Tibial nerve (tissue), 4 donors: ENCODE measurements around the gene POLR1C. TPM values are rescaled to one million over a fixed set of nuclear protein-coding genes. Genes with fewer than 3 reads are reported as not detected.

Source experiments
- DNase-seq, 2 donors: peaks; one replicate each; pipeline ENCODE4 v3.0.0-alpha.2; 2019; ENCODE audit warnings: low spot score in 2 of 2
- H3K27ac ChIP-seq, 4 donors: fragments of 200-600 bp; sonication (generic) in 3 of 4; one replicate each; pipeline ENCODE4 v1.5.1; 2017 to 2019; ENCODE audit warnings: mild to moderate bottlenecking in 1 of 4
- H3K27me3 ChIP-seq, 2 donors: fragments of 200-600 bp; sonication (generic) in 1 of 2; one replicate each; pipeline versions ENCODE4 v1.5.1 to v1.6.0; 2017 to 2019
- H3K36me3 ChIP-seq, 3 donors: fragments of 200-600 bp; sonication (generic); one replicate each; pipeline ENCODE4 v1.5.1; 2018 to 2019
- H3K4me1 ChIP-seq, 4 donors: fragments of 200-600 bp; sonication (generic) in 3 of 4; one replicate each; pipeline ENCODE4 v1.5.1; 2017 to 2019
- H3K4me3 ChIP-seq, 4 donors: fragments of 200-600 bp; sonication (generic) in 3 of 4; one replicate each; pipeline ENCODE4 v1.5.1; 2017 to 2019; ENCODE audit warnings: mild to moderate bottlenecking in 1 of 4, moderate library complexity in 1 of 4
- H3K9me3 ChIP-seq, 4 donors: fragments of 200-600 bp; sonication (generic) in 3 of 4; one replicate each; pipeline ENCODE4 v1.5.1; 2017 to 2019
- EP300 ChIP-seq, 2 donors: sonication (generic); formaldehyde crosslinking; IDR thresholded peaks; one replicate each; pipeline ENCODE4 v1.6.1; 2017; ENCODE audit warnings: antibody characterized with exemption in 2 of 2, mild to moderate bottlenecking in 1 of 2
- POLR2A ChIP-seq, 2 donors: fragments of 450-650 bp; IDR thresholded peaks; one replicate each; pipeline ENCODE4 v1.6.1; 2017; ENCODE audit warnings: antibody characterized with exemption in 2 of 2, mild to moderate bottlenecking in 2 of 2, moderate library complexity in 2 of 2
- WGBS, 2 donors: methylation state at CpG; one replicate each; pipeline ENCODE4 v1.1.5; 2018; 5-methylcytosine and 5-hydroxymethylcytosine counted together
- small RNA-seq: library from RNA; depleted of rRNA; stranded (forward); fragments of <200 nt; gene quantifications from one replicate; pipeline ENCODE3, GENCODE V24; 2016
- total RNA-seq, 4 donors: library from RNA; depleted of rRNA; stranded (reverse); fragments of >200 nt; gene quantifications; one replicate each; pipeline ENCODE4 v1.1.0, GENCODE V29; 2016
- TF ChIP-seq, protein P1 (sequence below), 5 experiments: fragments of 200-600 bp in 3 of 5; fragments of 450-650 bp in 2 of 5; sonication (generic) in 3 of 5; IDR thresholded peaks; one replicate each; pipeline ENCODE4 v1.5.1; 2016 to 2019; ENCODE audit warnings: antibody characterized with exemption in 5 of 5, mild to moderate bottlenecking in 3 of 5, moderate library complexity in 2 of 5

The POLR1C gene
- total RNA-seq, 4 donors from 2014 or later, result 24.5 to 45.5 (median 29.7) TPM

GRCh38 chr6:43570876-43571441 is 54.1 kb downstream of the POLR1C start:
- H3K36me3 ChIP-seq, result peaks cover 0 to 62% (median 0%) of the 10 kb centered on the region in 3 donors
- WGBS, 2 donors, result 91 to 92% methylated on average over 5 of the region's 5 CpGs
- DNase-seq, result no peak

More at GRCh38 chr6:43570876-43571441, 54.1 kb downstream of the POLR1C start:
- no peaks in the 10 kb centered on the region for H3K9me3 ChIP-seq
- no peaks in the 10 kb centered on the region for H3K27me3 ChIP-seq
- peaks cover 0 to 18% (median 3%) of the 10 kb centered on the region in 4 donors for H3K4me1 ChIP-seq
- H3K27ac ChIP-seq, result no peak overlapping the region
- TF ChIP-seq POLR2A (IDR thresholded peaks at IDR 0.05) (no peak), EP300 (IDR thresholded peaks at IDR 0.05) (no peak)
- TF ChIP-seq, protein P1, sequence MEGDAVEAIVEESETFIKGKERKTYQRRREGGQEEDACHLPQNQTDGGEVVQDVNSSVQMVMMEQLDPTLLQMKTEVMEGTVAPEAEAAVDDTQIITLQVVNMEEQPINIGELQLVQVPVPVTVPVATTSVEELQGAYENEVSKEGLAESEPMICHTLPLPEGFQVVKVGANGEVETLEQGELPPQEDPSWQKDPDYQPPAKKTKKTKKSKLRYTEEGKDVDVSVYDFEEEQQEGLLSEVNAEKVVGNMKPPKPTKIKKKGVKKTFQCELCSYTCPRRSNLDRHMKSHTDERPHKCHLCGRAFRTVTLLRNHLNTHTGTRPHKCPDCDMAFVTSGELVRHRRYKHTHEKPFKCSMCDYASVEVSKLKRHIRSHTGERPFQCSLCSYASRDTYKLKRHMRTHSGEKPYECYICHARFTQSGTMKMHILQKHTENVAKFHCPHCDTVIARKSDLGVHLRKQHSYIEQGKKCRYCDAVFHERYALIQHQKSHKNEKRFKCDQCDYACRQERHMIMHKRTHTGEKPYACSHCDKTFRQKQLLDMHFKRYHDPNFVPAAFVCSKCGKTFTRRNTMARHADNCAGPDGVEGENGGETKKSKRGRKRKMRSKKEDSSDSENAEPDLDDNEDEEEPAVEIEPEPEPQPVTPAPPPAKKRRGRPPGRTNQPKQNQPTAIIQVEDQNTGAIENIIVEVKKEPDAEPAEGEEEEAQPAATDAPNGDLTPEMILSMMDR (IDR thresholded peaks at IDR 0.05), result no peak
- no peak overlapping the region for H3K4me3 ChIP-seq

Small RNAs within 50 kb of the gene (small RNA-seq; reads per million reads assigned to genes)
- not detected for gene RF00426
- not detected for gene RNU6-1113P

Other genes starting within 250 kb of the POLR1C start
- gene SLC22A7, start 218.8 kb upstream of the POLR1C start, total RNA-seq, result not detected
- gene CRIP3, start 208.3 kb upstream of the POLR1C start, total RNA-seq, result 10 to 100 TPM in 1 of 4 donors, 1 to 10 TPM in 2, not detected in 1; 5.2 to 12.7 (median 6.1) TPM
- gene ZNF318, start 147.4 kb upstream of the POLR1C start, total RNA-seq, result 10 to 100 TPM; 18.4 to 26.4 (median 22.9) TPM
- 10 to 100 TPM; 14.9 to 35.9 (median 27.1) TPM for gene ABCC10, start 89.5 kb upstream of the POLR1C start, total RNA-seq
- 1 to 10 TPM in 2 of 4 donors, not detected in 2; 1.0 to 3.5 TPM for gene DLK2, start 61.5 kb upstream of the POLR1C start, total RNA-seq
- gene TJAP1, start 39.5 kb upstream of the POLR1C start, total RNA-seq, result 10 to 100 TPM; 30.2 to 43.8 (median 32.3) TPM
- gene LRRC73, start 6.7 kb upstream of the POLR1C start, total RNA-seq, result 1 to 10 TPM in 3 of 4 donors, under 1 TPM in 1; 0.59 to 2.4 (median 1.3) TPM
- 100 to 1,000 TPM in 1 of 4 donors, 10 to 100 TPM in 3; 61.7 to 105 (median 77.9) TPM for gene YIPF3, start 163 bp upstream of the POLR1C start, total RNA-seq
- 10 to 100 TPM; 12.5 to 38.3 (median 32.8) TPM for gene XPO5, start 58.9 kb downstream of the POLR1C start, total RNA-seq
- 1 to 10 TPM; 6.0 to 9.2 (median 8.5) TPM for gene POLH, start 59.1 kb downstream of the POLR1C start, total RNA-seq
- gene GTPBP2, start 112.2 kb downstream of the POLR1C start, total RNA-seq, result 10 to 100 TPM; 33.2 to 58.5 (median 39.7) TPM
- 10 to 100 TPM; 16.3 to 36.9 (median 21.5) TPM for gene MAD2L1BP, start 118.8 kb downstream of the POLR1C start, total RNA-seq
- under 1 TPM in 3 of 4 donors, not detected in 1; 0.30 to 0.66 (median 0.63) TPM for gene RSPH9, start 127.9 kb downstream of the POLR1C start, total RNA-seq
- 10 to 100 TPM; 38.1 to 45.8 (median 43.9) TPM for gene MRPS18A, start 170.7 kb downstream of the POLR1C start, total RNA-seq